HL-60 (cell line): ENCODE results near the gene OR5H15.
"Not testable (repeated sequence)": the region's sequence is repeated elsewhere in the genome, so short reads cannot be mapped to it uniquely, and the experiment has no call there.

ENCODE experiments used
- DNase-seq, 2 experiments: peaks; one replicate each; pipeline ENCODE4 v3.0.0-alpha.2; 2010 to 2020; ENCODE audit warnings: low read depth in 1 of 2, low spot score in 1 of 2
- H3K27ac ChIP-seq: fragments of 250-450 bp; sonication (Bioruptor Pico); replicated peaks from 2 replicates; pipeline ENCODE4 v1.5.1; 2020; ENCODE audit warnings: mild to moderate bottlenecking, moderate library complexity
- H3K27me3 ChIP-seq: fragments of 250-450 bp; sonication (Bioruptor Pico); 2 replicates; pipeline ENCODE4 v1.5.1; 2021; ENCODE audit warnings: mild to moderate bottlenecking, moderate library complexity; ENCODE audit not compliant: insufficient read depth, poor library complexity, severe bottlenecking
- H3K4me3 ChIP-seq: replicated peaks from 2 replicates; pipeline ENCODE4 v1.5.1; 2011; ENCODE audit warnings: mild to moderate bottlenecking, control low read depth, low read length; ENCODE audit not compliant: insufficient read depth
- GABPA ChIP-seq: IDR thresholded peaks from 2 replicates; pipeline ENCODE4 v1.6.1; 2012; ENCODE audit warnings: low read depth
- POLR2AphosphoS5 ChIP-seq: IDR thresholded peaks from 2 replicates; pipeline ENCODE4 v1.6.1; 2012; ENCODE audit warnings: low read depth
- REST ChIP-seq: IDR thresholded peaks from 2 replicates; pipeline ENCODE4 v1.6.1; 2012; ENCODE audit warnings: low read depth; ENCODE audit not compliant: insufficient replicate concordance
- SPI1 ChIP-seq: IDR thresholded peaks from 2 replicates; pipeline ENCODE4 v1.6.1; 2012; ENCODE audit warnings: low read depth, mild to moderate bottlenecking, borderline replicate concordance
- TF ChIP-seq, protein P1 (sequence below): IDR thresholded peaks from one replicate; pipeline ENCODE4 v1.5.1; 2011; ENCODE audit warnings: low read length, control low read depth, inconsistent platforms; ENCODE audit not compliant: insufficient read depth

Gene OR5H15

DNA sequence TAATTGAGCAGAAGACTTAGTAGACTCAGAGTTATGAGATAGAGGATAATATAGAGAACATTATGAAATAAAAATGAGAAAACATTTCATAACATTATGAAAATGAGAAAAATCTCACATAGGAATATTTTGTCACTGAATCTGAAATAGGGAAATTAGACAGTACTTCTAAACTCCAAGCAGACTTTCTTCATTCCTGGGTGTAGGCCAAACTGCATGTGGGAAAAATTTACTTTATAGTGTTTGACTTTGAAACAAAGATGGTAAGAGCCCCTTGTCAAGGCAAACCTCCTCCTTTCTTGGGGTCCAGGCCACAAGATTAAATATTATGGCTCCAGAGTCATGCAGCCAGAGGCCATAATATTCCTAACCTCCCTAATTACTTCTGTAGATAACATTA, 26.0 kb upstream of the OR5H15 start:
- Histone ChIP-seq H3K27ac (no peak overlapping the region), H3K27me3 (no peaks in the 10 kb centered on the region)

DNA sequence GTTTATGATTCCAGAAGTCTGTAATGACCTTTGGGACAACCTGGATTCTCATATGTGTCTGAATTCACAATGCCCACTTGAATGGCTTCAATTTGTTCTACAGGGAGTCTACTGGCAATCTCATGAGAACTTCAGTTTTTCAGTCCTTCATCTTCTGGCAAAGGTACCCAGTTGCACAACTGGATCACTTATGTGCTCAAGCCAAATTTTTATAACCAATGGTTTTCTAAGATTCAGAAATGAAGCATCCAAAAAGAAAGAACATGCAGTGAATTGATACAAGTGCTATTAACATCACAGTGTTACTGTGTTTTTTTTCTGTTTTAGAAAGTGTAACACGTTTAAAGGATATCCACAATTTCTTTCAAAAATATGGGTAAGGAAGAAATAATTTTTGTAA, 19.3 kb upstream of the OR5H15 start, which contains the start of gene OR5H14:
OR5H14 (plus strand) TSS at position 301 of the 400 bp plus-strand sequence. CDS start 1,907 bp downstream, outside the sequence.
- no peak for DNase-seq
- H3K27ac ChIP-seq = no peak within 1 kb of the TSS
- H3K4me3 ChIP-seq = no peak within 1 kb of the TSS
- TF ChIP-seq REST (no peak), POLR2AphosphoS5 (no peak), SPI1 (no peak), GABPA (no peak)
- TF ChIP-seq, protein P1, sequence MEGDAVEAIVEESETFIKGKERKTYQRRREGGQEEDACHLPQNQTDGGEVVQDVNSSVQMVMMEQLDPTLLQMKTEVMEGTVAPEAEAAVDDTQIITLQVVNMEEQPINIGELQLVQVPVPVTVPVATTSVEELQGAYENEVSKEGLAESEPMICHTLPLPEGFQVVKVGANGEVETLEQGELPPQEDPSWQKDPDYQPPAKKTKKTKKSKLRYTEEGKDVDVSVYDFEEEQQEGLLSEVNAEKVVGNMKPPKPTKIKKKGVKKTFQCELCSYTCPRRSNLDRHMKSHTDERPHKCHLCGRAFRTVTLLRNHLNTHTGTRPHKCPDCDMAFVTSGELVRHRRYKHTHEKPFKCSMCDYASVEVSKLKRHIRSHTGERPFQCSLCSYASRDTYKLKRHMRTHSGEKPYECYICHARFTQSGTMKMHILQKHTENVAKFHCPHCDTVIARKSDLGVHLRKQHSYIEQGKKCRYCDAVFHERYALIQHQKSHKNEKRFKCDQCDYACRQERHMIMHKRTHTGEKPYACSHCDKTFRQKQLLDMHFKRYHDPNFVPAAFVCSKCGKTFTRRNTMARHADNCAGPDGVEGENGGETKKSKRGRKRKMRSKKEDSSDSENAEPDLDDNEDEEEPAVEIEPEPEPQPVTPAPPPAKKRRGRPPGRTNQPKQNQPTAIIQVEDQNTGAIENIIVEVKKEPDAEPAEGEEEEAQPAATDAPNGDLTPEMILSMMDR = no peak
- no peaks in the 10 kb centered on the region for H3K27me3 ChIP-seq

More for the DNA sequence above, 26.0 kb upstream of the OR5H15 start:
- no peak overlapping the region for H3K4me3 ChIP-seq
- no peak for TF ChIP-seq POLR2AphosphoS5
- TF ChIP-seq GABPA = no peak
- no peak for TF ChIP-seq REST
- TF ChIP-seq, protein P1 = no peak
- TF ChIP-seq SPI1 = no peak
- no peak for DNase-seq

GRCh38 chr3:98148751-98149150, 17.7 kb upstream of the OR5H15 start:
- H3K27ac ChIP-seq = no peak overlapping the region
- DNase-seq = no peak
- H3K4me3 ChIP-seq = no peak overlapping the region
- H3K27me3 ChIP-seq = no peaks in the 10 kb centered on the region
- TF ChIP-seq REST (no peak), POLR2AphosphoS5 (no peak), GABPA (no peak)
- TF ChIP-seq, protein P1 = no peak

- H3K4me3 ChIP-seq, H3K27me3 ChIP-seq, H3K27ac ChIP-seq, DNase-seq: not testable (repeated sequence)
Observed at GRCh38 chr3:98149456-98149855, 17.0 kb upstream of the OR5H15 start.
